Activated CD4-positive, alpha-beta T cell treated with anti-CD3 and anti-CD28 coated beads for 36 hours (primary cell): Measurements from ENCODE around the gene PCDH19. TPM values are rescaled to one million over a fixed set of nuclear protein-coding genes. Genes with fewer than 3 reads are reported as not detected.

Experiments
- ATAC-seq: fragments of 200-7000 bp; cut with Tn5 transposase; one replicate; pipeline ENCODE4 v1.10.0; 2021; ENCODE audit warnings: mild to moderate bottlenecking, moderate library complexity
- CTCF ChIA-PET: fragments of 350-600 bp; sonication (Branson Sonifier 250); formaldehyde crosslinking; loops from one replicate; lab custom pipeline; 2021; ENCODE audit warnings: antibody characterized with exemption; lab: Charles Lee
- POLR2A ChIA-PET: fragments of 350-600 bp; sonication (Branson Sonifier 250); formaldehyde crosslinking; loops from one replicate; lab custom pipeline; 2021; ENCODE audit warnings: antibody characterized with exemption, inconsistent platforms; lab: Charles Lee
- DNase-seq: peaks from one replicate; pipeline ENCODE4 v3.0.0-alpha.2; 2020
- H3K27ac Mint-ChIP-seq: one replicate; pipeline ENCODE4 v1.8.0; 2021; ENCODE audit warnings: mixed read lengths
- H3K27me3 Mint-ChIP-seq: one replicate; pipeline ENCODE4 v1.8.0; 2021; ENCODE audit warnings: mixed read lengths
- H3K36me3 Mint-ChIP-seq: one replicate; pipeline ENCODE4 v1.8.0; 2021; ENCODE audit warnings: low read depth, mixed read lengths
- H3K4me1 Mint-ChIP-seq: one replicate; pipeline ENCODE4 v1.8.0; 2021; ENCODE audit warnings: mixed read lengths
- H3K4me3 Mint-ChIP-seq: one replicate; pipeline ENCODE4 v1.8.0; 2021; ENCODE audit warnings: mild to moderate bottlenecking, moderate library complexity, mixed read lengths
- H3K9me3 Mint-ChIP-seq: one replicate; pipeline ENCODE4 v1.8.0; 2021; ENCODE audit warnings: low read depth, mixed read lengths
- intact Hi-C, 2 experiments: fragments of 100-400 bp; cut with DNase I in 1 of 2; cut with micrococcal nuclease in 1 of 2; formaldehyde crosslinking; loops; one replicate each; pipeline versions ENCODE4 v1.14.2 to v1.15.1; 2022 to 2024; cut with DNase I, micrococcal nuclease
- total RNA-seq, 2 experiments: library from RNA; stranded (reverse); gene quantifications; one replicate each; pipeline ENCODE4 v1.2.3, GENCODE V29; 2021

Gene PCDH19
- total RNA-seq, 2 experiments from 2014 or later = 0.02 TPM; not detected in 1

- Mint-ChIP-seq H3K27me3 (no peaks in the 10 kb centered on the region), H3K27ac (no peak overlapping the region), H3K4me3 (no peak overlapping the region), H3K4me1 (no peaks in the 10 kb centered on the region), H3K9me3 (no peaks in the 10 kb centered on the region), H3K36me3 (no peaks in the 10 kb centered on the region)
- intact Hi-C loops = loop anchor here in 1 of 2 experiments (5.0 kb wide), 1 partner anchor 948 kb away; no protein-coding TSS in a partner anchor
- ChIA-PET CTCF (no interaction called here), POLR2A (no interaction called here)
- ATAC-seq = no peak
- DNase-seq = no peak
Observed at GRCh38 chrX:100294965-100295364, 115.1 kb downstream of the PCDH19 start.

- Mint-ChIP-seq H3K27ac (no peak overlapping the region), H3K4me1 (no peaks in the 10 kb centered on the region), H3K9me3 (no peaks in the 10 kb centered on the region)
Observed at GRCh38 chrX:100289066-100289558, 121.0 kb downstream of the PCDH19 start.

GRCh38 chrX:100277231-100277630 lies 132.8 kb downstream of the PCDH19 start:
- intact Hi-C loops = no loop called here
- DNase-seq (no peak), ATAC-seq (no peak)
- Mint-ChIP-seq H3K4me3 (no peak overlapping the region), H3K9me3 (peaks cover 3% of the 10 kb centered on the region), H3K27me3 (no peaks in the 10 kb centered on the region), H3K27ac (no peak overlapping the region), H3K4me1 (no peaks in the 10 kb centered on the region), H3K36me3 (no peaks in the 10 kb centered on the region)
- CTCF ChIA-PET = no interaction called here
- POLR2A ChIA-PET = no interaction called here

More at GRCh38 chrX:100289066-100289558, 121.0 kb downstream of the PCDH19 start:
- intact Hi-C loops = no loop called here
- H3K36me3 Mint-ChIP-seq = no peaks in the 10 kb centered on the region
- ChIA-PET CTCF (no interaction called here), POLR2A (no interaction called here)
- no peaks in the 10 kb centered on the region for H3K27me3 Mint-ChIP-seq
- H3K4me3 Mint-ChIP-seq = no peak overlapping the region
- no peak for ATAC-seq
- DNase-seq = no peak

DNA sequence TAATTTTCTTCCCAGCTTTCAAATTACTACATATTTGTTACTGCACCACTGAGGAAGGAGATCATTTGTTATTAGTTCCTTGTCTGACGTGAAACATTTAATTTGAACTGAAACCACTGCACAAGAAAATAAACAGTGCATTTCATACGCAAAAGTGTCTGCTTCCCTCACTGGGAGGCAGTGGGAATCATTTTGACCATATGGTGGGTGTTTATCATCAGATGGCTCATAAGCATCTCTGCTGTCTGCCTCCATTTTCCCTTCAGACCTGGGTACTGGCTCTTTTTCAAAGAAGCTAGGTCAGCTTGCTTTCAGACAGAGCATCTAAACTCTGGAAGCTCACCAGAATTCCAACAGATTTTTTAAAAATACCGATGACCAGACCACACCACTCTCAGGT lies 135.2 kb downstream of the PCDH19 start:
- no peak for ATAC-seq
- no peaks in the 10 kb centered on the region for H3K27me3 Mint-ChIP-seq
- ChIA-PET CTCF (no interaction called here), POLR2A (no interaction called here)
- intact Hi-C loops = no loop called here
- no peaks in the 10 kb centered on the region for H3K4me1 Mint-ChIP-seq
- no peaks in the 10 kb centered on the region for H3K36me3 Mint-ChIP-seq
- no peak for DNase-seq
- H3K4me3 Mint-ChIP-seq = no peak overlapping the region
- no peaks in the 10 kb centered on the region for H3K9me3 Mint-ChIP-seq
- H3K27ac Mint-ChIP-seq = no peak overlapping the region

GRCh38 chrX:100265179-100265578 lies 144.9 kb downstream of the PCDH19 start:
- Mint-ChIP-seq H3K27ac (no peak overlapping the region), H3K4me3 (no peak overlapping the region), H3K9me3 (peaks cover 2% of the 10 kb centered on the region), H3K4me1 (no peaks in the 10 kb centered on the region), H3K36me3 (no peaks in the 10 kb centered on the region), H3K27me3 (no peaks in the 10 kb centered on the region)
- DNase-seq (no peak), ATAC-seq (no peak)
- POLR2A ChIA-PET = no interaction called here
- intact Hi-C loops = no loop called here
- CTCF ChIA-PET = no interaction called here

- Mint-ChIP-seq H3K9me3 (peaks cover 2% of the 10 kb centered on the region), H3K4me1 (no peaks in the 10 kb centered on the region), H3K27me3 (no peaks in the 10 kb centered on the region), H3K36me3 (no peaks in the 10 kb centered on the region), H3K4me3 (no peak overlapping the region), H3K27ac (no peak overlapping the region)
- no peak for DNase-seq
- ChIA-PET CTCF (no interaction called here), POLR2A (no interaction called here)
- intact Hi-C loops = no loop called here
- ATAC-seq = peak; percentile 16
Observed at GRCh38 chrX:100264200-100264599, 145.9 kb downstream of the PCDH19 start.

GRCh38 chrX:100263650-100264049 lies 146.4 kb downstream of the PCDH19 start:
- H3K4me3 Mint-ChIP-seq = no peak overlapping the region
- peaks cover 2% of the 10 kb centered on the region for H3K9me3 Mint-ChIP-seq
- no peak overlapping the region for H3K27ac Mint-ChIP-seq
- H3K4me1 Mint-ChIP-seq = no peaks in the 10 kb centered on the region
- H3K36me3 Mint-ChIP-seq = no peaks in the 10 kb centered on the region
- POLR2A ChIA-PET = no interaction called here
- H3K27me3 Mint-ChIP-seq = no peaks in the 10 kb centered on the region
- CTCF ChIA-PET = no interaction called here
- ATAC-seq = no peak
- intact Hi-C loops = no loop called here
- no peak for DNase-seq

GRCh38 chrX:100248885-100249493 lies 161.1 kb downstream of the PCDH19 start:
- Mint-ChIP-seq H3K9me3 (no peaks in the 10 kb centered on the region), H3K36me3 (no peaks in the 10 kb centered on the region), H3K27ac (no peak overlapping the region), H3K4me1 (no peaks in the 10 kb centered on the region), H3K27me3 (no peaks in the 10 kb centered on the region), H3K4me3 (no peak overlapping the region)
- ATAC-seq (no peak), DNase-seq (no peak)
- intact Hi-C loops = no loop called here
- CTCF ChIA-PET = interaction anchor here (0.6 kb wide), 1 partner anchor 1354 kb away, joined by 3 read pairs; no protein-coding TSS in a partner anchor
- POLR2A ChIA-PET = no interaction called here

DNA sequence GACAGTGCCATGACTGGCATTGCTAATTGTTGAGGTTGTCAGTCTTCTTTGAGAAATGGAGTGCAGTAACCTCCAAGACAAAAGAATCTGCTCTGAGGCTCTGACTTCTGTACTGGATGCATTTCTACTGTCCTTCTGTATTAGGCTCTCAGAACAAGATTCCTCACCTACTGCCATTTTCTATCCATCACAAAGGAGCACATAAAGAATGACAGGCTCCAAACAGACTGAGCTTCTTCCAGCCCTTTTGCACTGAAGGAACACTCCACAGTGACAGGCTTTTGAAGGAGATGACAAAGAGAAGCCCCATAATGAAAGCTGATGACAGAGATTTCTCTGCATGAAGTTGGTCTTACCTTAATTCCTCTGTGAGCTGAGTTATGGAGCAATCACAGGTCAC lies 162.2 kb downstream of the PCDH19 start:
- Mint-ChIP-seq H3K27ac (no peak overlapping the region), H3K9me3 (no peaks in the 10 kb centered on the region), H3K36me3 (no peaks in the 10 kb centered on the region), H3K27me3 (no peaks in the 10 kb centered on the region), H3K4me3 (no peak overlapping the region), H3K4me1 (no peaks in the 10 kb centered on the region)
- intact Hi-C loops = no loop called here
- DNase-seq = no peak
- ChIA-PET CTCF (no interaction called here), POLR2A (no interaction called here)
- no peak for ATAC-seq

DNA sequence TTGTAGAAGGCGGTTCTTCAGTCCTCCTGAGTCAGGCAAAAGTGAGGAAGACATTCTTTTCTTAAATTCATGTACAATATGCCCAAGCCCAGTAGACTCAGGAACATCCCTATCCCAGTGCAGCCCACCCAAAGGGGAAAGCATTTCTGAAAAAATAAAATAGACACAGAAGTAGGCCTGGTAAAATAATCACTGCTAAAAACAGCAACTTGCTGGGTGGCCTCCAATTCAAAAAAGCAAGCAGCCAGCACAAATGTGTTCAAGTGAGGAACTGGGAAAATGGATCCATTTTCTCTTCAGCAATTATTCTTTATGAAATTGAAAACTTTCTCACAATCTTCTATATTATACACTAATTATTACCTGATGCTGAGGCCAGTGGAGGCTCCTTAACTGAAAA lies 165.4 kb downstream of the PCDH19 start:
- H3K4me3 Mint-ChIP-seq = no peak overlapping the region
- H3K27me3 Mint-ChIP-seq = no peaks in the 10 kb centered on the region
- intact Hi-C loops = no loop called here
- H3K9me3 Mint-ChIP-seq = no peaks in the 10 kb centered on the region
- no peak for ATAC-seq
- no peak for DNase-seq
- ChIA-PET POLR2A (no interaction called here), CTCF (no interaction called here)
- H3K4me1 Mint-ChIP-seq = no peaks in the 10 kb centered on the region
- no peaks in the 10 kb centered on the region for H3K36me3 Mint-ChIP-seq
- H3K27ac Mint-ChIP-seq = no peak overlapping the region
